Epidermal melanocyte (primary cell): ENCODE data around the gene CAMK1D.

Experiments used
- DNase-seq: peaks from one replicate; pipeline ENCODE4 v3.0.0; 2011; ENCODE audit warnings: low spot score; ENCODE audit not compliant: insufficient read length

The CAMK1D gene

GRCh38 chr10:12649012-12649584, 299.8 kb downstream of the CAMK1D start:
- DNase-seq: no peak

GRCh38 chr10:12650122-12650521, 300.8 kb downstream of the CAMK1D start:
- DNase-seq: no peak

GRCh38 chr10:12650538-12651298, 301.4 kb downstream of the CAMK1D start:
- DNase-seq: no peak

- DNase-seq: no peak
These were observed 306.6 kb downstream of the CAMK1D start for GRCh38 chr10:12655940-12656339.

- DNase-seq: no peak
These were observed 307.3 kb downstream of the CAMK1D start for GRCh38 chr10:12656518-12657142.

GRCh38 chr10:12657489-12657888, 308.1 kb downstream of the CAMK1D start:
- no peak for DNase-seq

GRCh38 chr10:12658526-12658925, 309.2 kb downstream of the CAMK1D start:
- DNase-seq: no peak

GRCh38 chr10:12659706-12660105, 310.4 kb downstream of the CAMK1D start:
- DNase-seq: no peak

- no peak for DNase-seq
These were observed 311.5 kb downstream of the CAMK1D start for GRCh38 chr10:12660812-12661211.

- DNase-seq: no peak
These were observed 312.3 kb downstream of the CAMK1D start for GRCh38 chr10:12661671-12662070.

GRCh38 chr10:12663863-12664262, 314.5 kb downstream of the CAMK1D start:
- DNase-seq: no peak

- DNase-seq: no peak
These were observed 316.2 kb downstream of the CAMK1D start for GRCh38 chr10:12665501-12665900.

- no peak for DNase-seq
These were observed 317.7 kb downstream of the CAMK1D start for GRCh38 chr10:12667052-12667451.

- no peak for DNase-seq
These were observed 319.3 kb downstream of the CAMK1D start for GRCh38 chr10:12668634-12669033.

- DNase-seq: no peak
These were observed 320.7 kb downstream of the CAMK1D start for GRCh38 chr10:12670004-12670403.

GRCh38 chr10:12675186-12675585, 325.8 kb downstream of the CAMK1D start:
- DNase-seq: no peak

- DNase-seq: no peak
These were observed 330.3 kb downstream of the CAMK1D start for GRCh38 chr10:12679636-12680035.

GRCh38 chr10:12681252-12681651, 331.9 kb downstream of the CAMK1D start:
- no peak for DNase-seq

GRCh38 chr10:12684784-12685183, 335.4 kb downstream of the CAMK1D start:
- no peak for DNase-seq

GRCh38 chr10:12685261-12686058, 336.1 kb downstream of the CAMK1D start:
- no peak for DNase-seq

GRCh38 chr10:12687996-12688395, 338.6 kb downstream of the CAMK1D start:
- DNase-seq: no peak

GRCh38 chr10:12689893-12690292, 340.5 kb downstream of the CAMK1D start:
- DNase-seq: no peak
